Neural cell (in vitro differentiated cells): ENCODE measurements around the gene CAPN2. TPM values are rescaled to one million over a fixed set of nuclear protein-coding genes. Genes with fewer than 3 reads are reported as not detected.

ENCODE experiments used
- H2AFZ ChIP-seq: fragments of 200-600, 300-800 bp; sonication (generic), shearing (Covaris generic); 2 replicates; pipeline ENCODE4 v1.6.0; 2014; ENCODE audit warnings: low read depth, mild to moderate bottlenecking, antibody characterized with exemption, low read length, moderate library complexity
- H3F3A ChIP-seq: fragments of 200-600 bp; shearing (Covaris generic); 2 replicates; pipeline ENCODE4 v1.6.1; 2016; ENCODE audit warnings: mild to moderate bottlenecking, moderate library complexity, mixed read lengths, antibody characterized with exemption, low read length; ENCODE audit not compliant: insufficient read depth, poor library complexity, severe bottlenecking
- H3K27ac ChIP-seq: fragments of 200-600, 300-800 bp; sonication (generic), shearing (Covaris generic); 2 replicates; pipeline ENCODE4 v1.5.1; 2014; ENCODE audit warnings: mild to moderate bottlenecking, low read length, moderate library complexity
- H3K27me3 ChIP-seq: fragments of 300-800, 200-600 bp; sonication (generic), shearing (Covaris generic); 2 replicates; pipeline ENCODE4 v1.6.0; 2014; ENCODE audit warnings: mild to moderate bottlenecking, low read depth, low read length, moderate library complexity; ENCODE audit not compliant: insufficient read depth
- H3K36me3 ChIP-seq: fragments of 300-800, 200-600 bp; sonication (generic), shearing (Covaris generic); 2 replicates; pipeline ENCODE4 v1.5.1; 2014; ENCODE audit warnings: mild to moderate bottlenecking, antibody characterized with exemption, low read length, moderate library complexity; ENCODE audit not compliant: insufficient read depth
- H3K4me2 ChIP-seq: fragments of 300-800, 200-600 bp; sonication (generic), shearing (Covaris generic); 2 replicates; pipeline ENCODE4 v1.6.0; 2014; ENCODE audit warnings: mild to moderate bottlenecking, low read length
- H3K4me3 ChIP-seq: fragments of 300-800, 200-600 bp; sonication (generic), shearing (Covaris generic); 2 replicates; pipeline ENCODE4 v1.5.1; 2014; ENCODE audit warnings: mild to moderate bottlenecking, low read length, moderate library complexity
- H3K79me2 ChIP-seq: fragments of 200-600 bp; shearing (Covaris generic); replicated peaks from 2 replicates; pipeline ENCODE4 v1.6.0; 2014; ENCODE audit warnings: mild to moderate bottlenecking, low read length, moderate library complexity; ENCODE audit not compliant: insufficient read depth
- H3K9ac ChIP-seq: fragments of 300-800, 200-600 bp; sonication (generic), shearing (Covaris generic); 2 replicates; pipeline ENCODE4 v1.6.1; 2016; ENCODE audit warnings: mild to moderate bottlenecking, low read length, mixed read lengths
- H3K9me2 ChIP-seq: fragments of 200-600 bp; shearing (Covaris generic); 2 replicates; pipeline ENCODE4 v1.6.1; 2016; ENCODE audit warnings: mild to moderate bottlenecking, low read length, mixed read lengths; ENCODE audit not compliant: insufficient read depth
- H3K9me3 ChIP-seq: fragments of 200-600, 300-800 bp; sonication (generic), shearing (Covaris generic); 2 replicates; pipeline ENCODE4 v1.6.1; 2016; ENCODE audit warnings: mild to moderate bottlenecking, mixed run types, low read length, moderate library complexity, mixed read lengths
- H4K20me1 ChIP-seq: fragments of 200-600 bp; shearing (Covaris generic); 2 replicates; pipeline ENCODE4 v1.6.1; 2016; ENCODE audit warnings: mild to moderate bottlenecking, mixed run types; ENCODE audit not compliant: insufficient read depth
- CTCF ChIP-seq: fragments of 450-650 bp; IDR thresholded peaks from 2 replicates; pipeline ENCODE4 v1.5.1; 2014; ENCODE audit warnings: antibody characterized with exemption, mild to moderate bottlenecking, moderate library complexity; ENCODE audit not compliant: poor library complexity, severe bottlenecking
- EP300 ChIP-seq: fragments of 450-650 bp; conservative IDR thresholded peaks from 2 replicates; pipeline ENCODE4 v1.6.1; 2014; ENCODE audit warnings: antibody characterized with exemption, mild to moderate bottlenecking, moderate library complexity; ENCODE audit not compliant: poor library complexity, severe bottlenecking
- EZH2 ChIP-seq: fragments of 200-600, 300-800 bp; shearing (Covaris generic), sonication (generic); IDR thresholded peaks from 2 replicates; pipeline ENCODE4 v1.6.1; 2014; ENCODE audit warnings: antibody characterized with exemption, low read length, borderline replicate concordance, mild to moderate bottlenecking; ENCODE audit not compliant: insufficient read depth, poor library complexity, severe bottlenecking
- MXI1 ChIP-seq: fragments of 450-650 bp; conservative IDR thresholded peaks from 2 replicates; pipeline ENCODE4 v1.6.1; 2014; ENCODE audit warnings: antibody characterized with exemption, mild to moderate bottlenecking; ENCODE audit not compliant: poor library complexity, severe bottlenecking
- POLR2AphosphoS5 ChIP-seq: IDR thresholded peaks from 2 replicates; pipeline ENCODE4 v1.6.1; 2012
- RAD21 ChIP-seq: fragments of 450-650 bp; conservative IDR thresholded peaks from 2 replicates; pipeline ENCODE4 v1.6.1; 2014; ENCODE audit warnings: antibody characterized with exemption, mild to moderate bottlenecking, moderate library complexity
- REST ChIP-seq: IDR thresholded peaks from 2 replicates; pipeline ENCODE4 v1.6.1; 2012; ENCODE audit warnings: borderline replicate concordance
- SMC3 ChIP-seq: fragments of 450-650 bp; conservative IDR thresholded peaks from 2 replicates; pipeline ENCODE4 v1.6.1; 2014; ENCODE audit warnings: antibody characterized with exemption, mild to moderate bottlenecking, moderate library complexity; ENCODE audit not compliant: poor library complexity
- TAF1 ChIP-seq: IDR thresholded peaks from 2 replicates; pipeline ENCODE4 v1.6.1; 2012; ENCODE audit warnings: low read depth
- polyA plus RNA-seq: library from polyadenylated mRNA; depleted of rRNA; stranded (reverse); fragments of >200 nt; gene quantifications from 2 replicates; pipeline ENCODE4 v1.2.3, GENCODE V29; 2014

CAPN2 gene
- polyA plus RNA-seq, 1 donor from 2014 or later, result 58.8 TPM

- no peaks in the 10 kb centered on the region for H3K36me3 ChIP-seq
- H3K9me3 ChIP-seq, result no peaks in the 10 kb centered on the region
- TF ChIP-seq REST, result no peak
- no peak for TF ChIP-seq TAF1
- TF ChIP-seq POLR2AphosphoS5, result no peak
- TF ChIP-seq MXI1, result no peak
- no peak for TF ChIP-seq EP300
- TF ChIP-seq RAD21, result no peak
- no peak overlapping the region for H2AFZ ChIP-seq
- H3K9ac ChIP-seq, result no peak overlapping the region
- no peaks in the 10 kb centered on the region for H4K20me1 ChIP-seq
- H3K4me3 ChIP-seq, result no peak overlapping the region
- no peaks in the 10 kb centered on the region for H3F3A ChIP-seq
- no peak overlapping the region for H3K27ac ChIP-seq
- H3K9me2 ChIP-seq, result no peaks in the 10 kb centered on the region
- H3K79me2 ChIP-seq, result no peaks in the 10 kb centered on the region
- H3K27me3 ChIP-seq, result peaks cover 7% of the 10 kb centered on the region
- H3K4me2 ChIP-seq, result no peak overlapping the region
These were observed 38.6 kb downstream of the CAPN2 start for GRCh38 chr1:223750730-223751570.

- TF ChIP-seq CTCF (no peak), EZH2 (no peak), RAD21 (no peak), TAF1 (no peak), POLR2AphosphoS5 (no peak), EP300 (no peak), SMC3 (no peak), MXI1 (no peak), REST (no peak)
- H3K36me3 ChIP-seq, result no peaks in the 10 kb centered on the region
These were observed 39.4 kb downstream of the CAPN2 start for GRCh38 chr1:223751696-223752095.

More at GRCh38 chr1:223751696-223752095, 39.4 kb downstream of the CAPN2 start:
- Histone ChIP-seq H3F3A (no peaks in the 10 kb centered on the region), H3K9ac (no peak overlapping the region), H4K20me1 (no peaks in the 10 kb centered on the region), H3K9me2 (no peaks in the 10 kb centered on the region), H3K27ac (no peak overlapping the region), H3K4me2 (no peak overlapping the region), H3K27me3 (peaks cover 7% of the 10 kb centered on the region), H3K9me3 (no peaks in the 10 kb centered on the region), H3K79me2 (no peaks in the 10 kb centered on the region), H3K4me3 (no peak overlapping the region), H2AFZ (no peak overlapping the region)
